ENCODE data around the gene AHDC1. TPM values are rescaled to one million over a fixed set of nuclear protein-coding genes. Genes with fewer than 3 reads are reported as not detected.

AHDC1 gene
- total and polyA plus RNA-seq, 2 of the 13 experiments (the other 11 are each of a cell fraction or from before 2014, with no cell fraction given): 1.0 to 2.7 TPM

DNA sequence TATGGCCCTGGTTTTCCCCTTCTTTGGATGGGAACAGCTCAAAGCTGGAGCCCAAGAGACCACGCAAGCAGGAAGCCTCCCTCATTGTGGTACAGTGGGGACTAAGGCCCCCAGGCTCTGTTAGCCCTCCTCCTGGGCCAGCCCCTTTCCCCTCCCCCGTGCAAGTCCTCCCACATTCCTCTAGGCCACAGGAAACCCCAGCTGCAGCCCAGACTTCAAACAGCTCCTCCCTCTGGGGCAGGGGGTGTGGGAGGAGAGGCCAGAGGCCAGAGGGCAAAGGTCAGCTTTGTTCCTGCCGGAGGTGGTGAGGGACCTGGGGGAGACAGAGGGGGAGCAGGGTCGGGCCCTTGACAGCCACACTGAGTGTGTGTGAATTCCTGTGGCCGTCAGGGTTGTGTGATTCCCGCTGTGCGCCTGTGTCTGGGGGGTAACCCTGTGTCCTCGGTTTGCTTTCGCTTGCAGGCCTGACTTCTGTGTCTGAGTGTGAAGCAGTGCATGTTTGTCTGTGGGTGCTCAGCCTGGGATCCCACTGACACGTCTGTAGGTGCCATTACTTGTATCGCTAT is 3.4 kb upstream of the AHDC1 start (continued):
- TF ChIP-seq ZNF615 (CRISPR knock-in tag; IDR thresholded peaks at IDR 0.05; ENCODE audit: borderline replicate concordance) (no peak), SOX13 (IDR thresholded peaks at IDR 0.05) (peak; percentile 60), SOX13 (CRISPR knock-in tag; conservative IDR thresholded peaks at IDR 0.05 in 1 of 2, IDR thresholded peaks at IDR 0.05 in 1 of 2) (peak in 1 of 2 experiments; percentile 94; a peak in 2 of 4 replicates), TCF7L2 (IDR thresholded peaks at IDR 0.05; ENCODE audit: low read depth, low read length) (peak; percentile 87), BRD4 (CRISPR knock-in tag; IDR thresholded peaks at IDR 0.05) (peak; percentile 84; the same call in 1 of the 2 replicates), CREB1 (IDR thresholded peaks at IDR 0.05) (0 out of 2 replicates have a peak, but pooled peaks have one; percentile 3), CREB1 (CRISPR knock-in tag; IDR thresholded peaks at IDR 0.05) (peak; percentile 86), ZNF777 (CRISPR knock-in tag; IDR thresholded peaks at IDR 0.05) (peak; percentile 83), TAF1 (CRISPR knock-in tag; IDR thresholded peaks at IDR 0.05) (peak; percentile 26; the same call in 1 of the 2 replicates), MED8 (CRISPR knock-in tag; IDR thresholded peaks at IDR 0.05; ENCODE audit: insufficient replicate concordance) (peak; percentile 72), ZFP90 (CRISPR knock-in tag; IDR thresholded peaks at IDR 0.05; ENCODE audit: borderline replicate concordance) (peak; percentile 89), TBL1XR1 (IDR thresholded peaks at IDR 0.05; ENCODE audit: borderline replicate concordance, low read length, partially characterized antibody) (peak; percentile 50), MLLT10 (CRISPR knock-in tag; IDR thresholded peaks at IDR 0.05) (no peak), HOXA7 (CRISPR knock-in tag; IDR thresholded peaks at IDR 0.05) (no peak), TGIF2 (CRISPR knock-in tag; IDR thresholded peaks at IDR 0.05) (peak; percentile 86), ZBTB1 (CRISPR knock-in tag; IDR thresholded peaks at IDR 0.05; ENCODE audit: borderline replicate concordance) (no peak), CBX1 (IDR thresholded peaks at IDR 0.05; ENCODE audit: low read depth) (peak; percentile 70), ASH2L (IDR thresholded peaks at IDR 0.05; ENCODE audit: insufficient read length, low read depth, low read length) (peak; percentile 56), ZMYM2 (CRISPR knock-in tag; IDR thresholded peaks at IDR 0.05) (peak; percentile 93), ZNF772 (CRISPR knock-in tag; IDR thresholded peaks at IDR 0.05) (peak; percentile 96), MIER2 (CRISPR knock-in tag; IDR thresholded peaks at IDR 0.05) (peak; percentile 46; the same call in 1 of the 2 replicates), ZNF263 (CRISPR knock-in tag; IDR thresholded peaks at IDR 0.05) (peak; percentile 98), KDM6A (CRISPR knock-in tag; IDR thresholded peaks at IDR 0.05; ENCODE audit: low read depth) (peak; percentile 96), POLR2G (IDR thresholded peaks at IDR 0.05; ENCODE audit: low read depth, low read length) (peak; percentile 60), GATAD2A (CRISPR knock-in tag; IDR thresholded peaks at IDR 0.05) (peak; percentile 95), FOSL2 (CRISPR knock-in tag; IDR thresholded peaks at IDR 0.05) (peak; percentile 76), MXD4 (CRISPR knock-in tag; IDR thresholded peaks at IDR 0.05) (no peak)
- TF ChIP-seq, protein P1, sequence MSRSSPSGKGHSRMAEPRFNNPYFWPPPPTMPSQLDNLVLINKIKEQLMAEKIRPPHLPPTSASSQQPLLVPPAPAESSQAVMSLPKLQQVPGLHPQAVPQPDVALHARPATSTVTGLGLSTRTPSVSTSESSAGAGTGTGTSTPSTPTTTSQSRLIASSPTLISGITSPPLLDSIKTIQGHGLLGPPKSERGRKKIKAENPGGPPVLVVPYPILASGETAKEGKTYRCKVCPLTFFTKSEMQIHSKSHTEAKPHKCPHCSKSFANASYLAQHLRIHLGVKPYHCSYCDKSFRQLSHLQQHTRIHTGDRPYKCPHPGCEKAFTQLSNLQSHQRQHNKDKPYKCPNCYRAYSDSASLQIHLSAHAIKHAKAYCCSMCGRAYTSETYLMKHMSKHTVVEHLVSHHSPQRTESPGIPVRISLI (CRISPR knock-in tag; IDR thresholded peaks at IDR 0.05; ENCODE audit: borderline replicate concordance): no peak; the same call in 1 of the 2 replicates
- TF ChIP-seq, protein P2, sequence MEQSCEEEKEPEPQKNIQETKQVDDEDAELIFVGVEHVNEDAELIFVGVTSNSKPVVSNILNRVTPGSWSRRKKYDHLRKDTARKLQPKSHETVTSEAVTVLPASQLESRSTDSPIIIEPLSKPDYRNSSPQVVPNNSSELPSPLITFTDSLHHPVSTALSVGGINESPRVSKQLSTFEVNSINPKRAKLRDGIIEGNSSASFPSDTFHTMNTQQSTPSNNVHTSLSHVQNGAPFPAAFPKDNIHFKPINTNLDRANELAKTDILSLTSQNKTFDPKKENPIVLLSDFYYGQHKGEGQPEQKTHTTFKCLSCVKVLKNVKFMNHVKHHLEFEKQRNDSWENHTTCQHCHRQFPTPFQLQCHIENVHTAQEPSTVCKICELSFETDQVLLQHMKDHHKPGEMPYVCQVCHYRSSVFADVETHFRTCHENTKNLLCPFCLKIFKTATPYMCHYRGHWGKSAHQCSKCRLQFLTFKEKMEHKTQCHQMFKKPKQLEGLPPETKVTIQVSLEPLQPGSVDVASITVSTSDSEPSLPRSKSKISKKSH (CRISPR knock-in tag; IDR thresholded peaks at IDR 0.05; ENCODE audit: borderline replicate concordance): no peak

All from HepG2 (cell line).